ENCODE results near the gene C1QTNF8. TPM values are rescaled to one million over a fixed set of nuclear protein-coding genes. Genes with fewer than 3 reads are reported as not detected.

Gene C1QTNF8
- total and polyA plus RNA-seq, 4 donors, result not detected

DNA sequence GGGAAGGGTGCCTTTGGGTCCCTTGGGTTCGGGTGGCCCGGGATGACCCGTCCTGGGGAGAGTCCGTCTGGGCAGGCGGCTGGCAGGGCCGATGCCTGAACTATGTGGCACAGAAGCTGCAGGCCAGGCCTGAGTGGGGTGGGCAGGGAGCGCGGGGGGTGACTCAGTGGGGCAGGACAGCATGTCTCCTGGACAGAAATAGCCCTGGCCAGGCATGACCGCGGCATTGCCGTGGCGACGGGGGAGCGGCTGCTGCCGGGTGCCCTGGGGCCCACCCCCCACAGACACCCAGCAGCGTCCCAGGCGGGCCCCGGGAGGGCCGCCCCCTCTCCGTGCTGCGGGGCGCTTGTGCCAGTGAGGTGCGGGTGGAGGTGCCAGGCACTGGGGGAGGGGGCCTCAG, 1.8 kb upstream of the C1QTNF8 start:
- DNase-seq (ENCODE audit: low spot score), result no peak
- H3K27me3 ChIP-seq (ENCODE audit: control insufficient read depth in 4 of 4, insufficient read depth in 4 of 4, low read length in 3 of 4), result peaks cover 0 to 2% (median 0%) of the 10 kb centered on the region in 4 donors
- H3K4me3 ChIP-seq (ENCODE audit: low read depth in 1 of 3, low read length in 3 of 3), result no peak overlapping the region
- H3K27ac ChIP-seq (ENCODE audit: low read depth in 1 of 2, low read length in 2 of 2), result no peak overlapping the region
- H3K9ac ChIP-seq (ENCODE audit: low read depth in 1 of 2, low read length in 2 of 2), result no peak overlapping the region
- 74% methylated on average over 23 of the region's 23 CpGs for WGBS
- no peak for TF ChIP-seq YY1 (IDR thresholded peaks at IDR 0.05)
- no peak for TF ChIP-seq RAD21 (IDR thresholded peaks at IDR 0.05)
- TF ChIP-seq TAF1 (conservative IDR thresholded peaks at IDR 0.05), result no peak
- TF ChIP-seq, protein P1, sequence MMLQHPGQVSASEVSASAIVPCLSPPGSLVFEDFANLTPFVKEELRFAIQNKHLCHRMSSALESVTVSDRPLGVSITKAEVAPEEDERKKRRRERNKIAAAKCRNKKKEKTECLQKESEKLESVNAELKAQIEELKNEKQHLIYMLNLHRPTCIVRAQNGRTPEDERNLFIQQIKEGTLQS (IDR thresholded peaks at IDR 0.05), result no peak
- H3K4me1 ChIP-seq (ENCODE audit: control insufficient read depth in 4 of 4, insufficient read depth in 4 of 4, low read length in 3 of 4), result no peaks in the 10 kb centered on the region
- no peaks in the 10 kb centered on the region for H3K36me3 ChIP-seq (ENCODE audit: control insufficient read depth in 4 of 4, insufficient read depth in 3 of 4, low read depth in 1 of 4, low read length in 3 of 4)
- H3K9me3 ChIP-seq (ENCODE audit: control insufficient read depth in 4 of 4, low read length in 3 of 4), result no peaks in the 10 kb centered on the region

DNA sequence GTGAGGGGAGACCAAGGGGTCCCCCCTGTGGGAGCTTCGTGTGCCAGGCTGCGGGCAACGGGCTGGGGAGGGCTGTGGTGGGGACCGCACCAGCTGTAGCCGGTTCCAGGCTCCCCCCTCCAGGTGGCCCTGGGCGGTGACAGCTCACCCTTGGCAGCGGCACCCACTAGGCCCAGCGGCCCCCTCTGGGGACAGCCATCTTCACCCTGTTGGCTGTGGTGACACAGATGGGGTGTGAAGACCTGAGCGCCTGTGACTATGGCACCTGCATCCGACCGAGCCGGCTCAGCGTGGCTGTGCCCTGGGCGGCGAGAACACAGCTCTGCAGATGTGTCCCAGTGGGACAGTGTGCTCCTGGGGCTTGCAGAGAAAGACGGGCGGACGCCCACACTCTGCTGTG, 1.1 kb upstream of the C1QTNF8 start:
- no peak for DNase-seq (ENCODE audit: low spot score)
- Histone ChIP-seq H3K36me3 (ENCODE audit: control insufficient read depth in 4 of 4, insufficient read depth in 3 of 4, low read depth in 1 of 4, low read length in 3 of 4) (no peaks in the 10 kb centered on the region), H3K27ac (ENCODE audit: low read depth in 1 of 2, low read length in 2 of 2) (no peak overlapping the region), H3K9ac (ENCODE audit: low read depth in 1 of 2, low read length in 2 of 2) (no peak overlapping the region), H3K9me3 (ENCODE audit: control insufficient read depth in 4 of 4, low read length in 3 of 4) (no peaks in the 10 kb centered on the region), H3K27me3 (ENCODE audit: control insufficient read depth in 4 of 4, insufficient read depth in 4 of 4, low read length in 3 of 4) (peaks cover 0 to 2% (median 0%) of the 10 kb centered on the region in 4 donors), H3K4me3 (ENCODE audit: low read depth in 1 of 3, low read length in 3 of 3) (no peak overlapping the region), H3K4me1 (ENCODE audit: control insufficient read depth in 4 of 4, insufficient read depth in 4 of 4, low read length in 3 of 4) (no peaks in the 10 kb centered on the region)
- TF ChIP-seq, protein P2, sequence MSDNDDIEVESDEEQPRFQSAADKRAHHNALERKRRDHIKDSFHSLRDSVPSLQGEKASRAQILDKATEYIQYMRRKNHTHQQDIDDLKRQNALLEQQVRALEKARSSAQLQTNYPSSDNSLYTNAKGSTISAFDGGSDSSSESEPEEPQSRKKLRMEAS (IDR thresholded peaks at IDR 0.05), result no peak
- TF ChIP-seq RAD21 (IDR thresholded peaks at IDR 0.05) (no peak), GABPA (IDR thresholded peaks at IDR 0.05 in 1 of 2, conservative IDR thresholded peaks at IDR 0.05 in 1 of 2) (no peak), RXRA (IDR thresholded peaks at IDR 0.05) (no peak), JUND (IDR thresholded peaks at IDR 0.05) (no peak), HNF4G (IDR thresholded peaks at IDR 0.05) (no peak), SP1 (IDR thresholded peaks at IDR 0.05) (no peak)
- TF ChIP-seq, protein P3, sequence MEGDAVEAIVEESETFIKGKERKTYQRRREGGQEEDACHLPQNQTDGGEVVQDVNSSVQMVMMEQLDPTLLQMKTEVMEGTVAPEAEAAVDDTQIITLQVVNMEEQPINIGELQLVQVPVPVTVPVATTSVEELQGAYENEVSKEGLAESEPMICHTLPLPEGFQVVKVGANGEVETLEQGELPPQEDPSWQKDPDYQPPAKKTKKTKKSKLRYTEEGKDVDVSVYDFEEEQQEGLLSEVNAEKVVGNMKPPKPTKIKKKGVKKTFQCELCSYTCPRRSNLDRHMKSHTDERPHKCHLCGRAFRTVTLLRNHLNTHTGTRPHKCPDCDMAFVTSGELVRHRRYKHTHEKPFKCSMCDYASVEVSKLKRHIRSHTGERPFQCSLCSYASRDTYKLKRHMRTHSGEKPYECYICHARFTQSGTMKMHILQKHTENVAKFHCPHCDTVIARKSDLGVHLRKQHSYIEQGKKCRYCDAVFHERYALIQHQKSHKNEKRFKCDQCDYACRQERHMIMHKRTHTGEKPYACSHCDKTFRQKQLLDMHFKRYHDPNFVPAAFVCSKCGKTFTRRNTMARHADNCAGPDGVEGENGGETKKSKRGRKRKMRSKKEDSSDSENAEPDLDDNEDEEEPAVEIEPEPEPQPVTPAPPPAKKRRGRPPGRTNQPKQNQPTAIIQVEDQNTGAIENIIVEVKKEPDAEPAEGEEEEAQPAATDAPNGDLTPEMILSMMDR (IDR thresholded peaks at IDR 0.05; ENCODE audit: low read depth, low read length, missing input control), result no peak
- WGBS, result 81% methylated on average over 18 of the region's 18 CpGs

DNA sequence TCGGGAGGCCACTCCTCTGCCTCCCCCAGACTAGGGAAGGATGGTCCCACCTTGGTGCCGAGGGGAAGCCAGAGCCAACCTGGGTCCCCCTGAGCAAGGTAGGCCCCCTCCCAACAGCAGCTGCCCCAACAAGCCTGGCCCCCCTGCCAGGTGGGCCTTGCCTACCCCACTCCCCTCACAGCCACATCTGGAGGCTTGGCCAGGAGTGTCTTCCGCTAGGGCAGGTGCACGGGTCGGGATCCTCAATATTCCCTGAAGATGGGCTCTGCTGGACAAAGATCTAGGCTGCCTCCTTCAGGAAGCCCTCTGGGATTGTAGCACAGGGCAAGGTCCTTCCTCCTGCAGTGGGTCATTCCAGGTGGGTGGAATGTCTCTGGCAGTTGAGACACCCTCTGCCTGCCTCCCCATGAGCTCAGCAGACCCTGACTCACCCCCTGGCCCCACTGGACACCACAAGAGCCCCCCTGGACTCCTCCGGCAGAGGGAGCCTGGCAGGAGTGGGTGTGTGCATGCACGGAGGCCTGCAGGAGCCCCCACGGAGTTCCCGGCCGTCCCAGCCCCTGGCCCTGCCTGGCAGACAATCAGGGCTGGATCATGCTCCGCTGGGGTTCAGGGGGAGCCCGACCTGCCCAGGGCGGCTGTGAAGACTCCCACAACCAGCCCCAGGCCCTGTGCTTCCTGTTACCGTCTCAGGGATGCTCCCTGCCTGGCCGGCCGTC, 435 bp downstream of the C1QTNF8 start:
- TF ChIP-seq, protein P4, sequence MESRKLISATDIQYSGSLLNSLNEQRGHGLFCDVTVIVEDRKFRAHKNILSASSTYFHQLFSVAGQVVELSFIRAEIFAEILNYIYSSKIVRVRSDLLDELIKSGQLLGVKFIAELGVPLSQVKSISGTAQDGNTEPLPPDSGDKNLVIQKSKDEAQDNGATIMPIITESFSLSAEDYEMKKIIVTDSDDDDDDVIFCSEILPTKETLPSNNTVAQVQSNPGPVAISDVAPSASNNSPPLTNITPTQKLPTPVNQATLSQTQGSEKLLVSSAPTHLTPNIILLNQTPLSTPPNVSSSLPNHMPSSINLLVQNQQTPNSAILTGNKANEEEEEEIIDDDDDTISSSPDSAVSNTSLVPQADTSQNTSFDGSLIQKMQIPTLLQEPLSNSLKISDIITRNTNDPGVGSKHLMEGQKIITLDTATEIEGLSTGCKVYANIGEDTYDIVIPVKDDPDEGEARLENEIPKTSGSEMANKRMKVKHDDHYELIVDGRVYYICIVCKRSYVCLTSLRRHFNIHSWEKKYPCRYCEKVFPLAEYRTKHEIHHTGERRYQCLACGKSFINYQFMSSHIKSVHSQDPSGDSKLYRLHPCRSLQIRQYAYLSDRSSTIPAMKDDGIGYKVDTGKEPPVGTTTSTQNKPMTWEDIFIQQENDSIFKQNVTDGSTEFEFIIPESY (IDR thresholded peaks at IDR 0.05), result no peak
- TF ChIP-seq TAF1 (conservative IDR thresholded peaks at IDR 0.05) (no peak), FOXA2 (IDR thresholded peaks at IDR 0.05) (no peak), NR2F2 (IDR thresholded peaks at IDR 0.05) (no peak), GABPA (IDR thresholded peaks at IDR 0.05 in 1 of 2, conservative IDR thresholded peaks at IDR 0.05 in 1 of 2) (no peak), JUND (IDR thresholded peaks at IDR 0.05) (no peak)
- TF ChIP-seq, protein P3 (IDR thresholded peaks at IDR 0.05; ENCODE audit: low read depth, low read length, missing input control), result no peak
- TF ChIP-seq, protein P5, sequence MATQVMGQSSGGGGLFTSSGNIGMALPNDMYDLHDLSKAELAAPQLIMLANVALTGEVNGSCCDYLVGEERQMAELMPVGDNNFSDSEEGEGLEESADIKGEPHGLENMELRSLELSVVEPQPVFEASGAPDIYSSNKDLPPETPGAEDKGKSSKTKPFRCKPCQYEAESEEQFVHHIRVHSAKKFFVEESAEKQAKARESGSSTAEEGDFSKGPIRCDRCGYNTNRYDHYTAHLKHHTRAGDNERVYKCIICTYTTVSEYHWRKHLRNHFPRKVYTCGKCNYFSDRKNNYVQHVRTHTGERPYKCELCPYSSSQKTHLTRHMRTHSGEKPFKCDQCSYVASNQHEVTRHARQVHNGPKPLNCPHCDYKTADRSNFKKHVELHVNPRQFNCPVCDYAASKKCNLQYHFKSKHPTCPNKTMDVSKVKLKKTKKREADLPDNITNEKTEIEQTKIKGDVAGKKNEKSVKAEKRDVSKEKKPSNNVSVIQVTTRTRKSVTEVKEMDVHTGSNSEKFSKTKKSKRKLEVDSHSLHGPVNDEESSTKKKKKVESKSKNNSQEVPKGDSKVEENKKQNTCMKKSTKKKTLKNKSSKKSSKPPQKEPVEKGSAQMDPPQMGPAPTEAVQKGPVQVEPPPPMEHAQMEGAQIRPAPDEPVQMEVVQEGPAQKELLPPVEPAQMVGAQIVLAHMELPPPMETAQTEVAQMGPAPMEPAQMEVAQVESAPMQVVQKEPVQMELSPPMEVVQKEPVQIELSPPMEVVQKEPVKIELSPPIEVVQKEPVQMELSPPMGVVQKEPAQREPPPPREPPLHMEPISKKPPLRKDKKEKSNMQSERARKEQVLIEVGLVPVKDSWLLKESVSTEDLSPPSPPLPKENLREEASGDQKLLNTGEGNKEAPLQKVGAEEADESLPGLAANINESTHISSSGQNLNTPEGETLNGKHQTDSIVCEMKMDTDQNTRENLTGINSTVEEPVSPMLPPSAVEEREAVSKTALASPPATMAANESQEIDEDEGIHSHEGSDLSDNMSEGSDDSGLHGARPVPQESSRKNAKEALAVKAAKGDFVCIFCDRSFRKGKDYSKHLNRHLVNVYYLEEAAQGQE (IDR thresholded peaks at IDR 0.05), result no peak
- Histone ChIP-seq H3K4me3 (ENCODE audit: low read depth in 1 of 3, low read length in 3 of 3) (no peak overlapping the region), H3K4me1 (ENCODE audit: control insufficient read depth in 4 of 4, insufficient read depth in 4 of 4, low read length in 3 of 4) (no peaks in the 10 kb centered on the region), H3K36me3 (ENCODE audit: control insufficient read depth in 4 of 4, insufficient read depth in 3 of 4, low read depth in 1 of 4, low read length in 3 of 4) (no peaks in the 10 kb centered on the region), H3K9me3 (ENCODE audit: control insufficient read depth in 4 of 4, low read length in 3 of 4) (no peaks in the 10 kb centered on the region), H3K27me3 (ENCODE audit: control insufficient read depth in 4 of 4, insufficient read depth in 4 of 4, low read length in 3 of 4) (no peaks in the 10 kb centered on the region), H3K9ac (ENCODE audit: low read depth in 1 of 2, low read length in 2 of 2) (no peak overlapping the region), H3K27ac (ENCODE audit: low read depth in 1 of 2, low read length in 2 of 2) (no peak overlapping the region)
- whole genome bisulfite sequencing, result 68% methylated on average over 16 of the region's 16 CpGs
- DNase-seq (ENCODE audit: low spot score), result no peak

Data from liver (tissue), 9 donors.